ENCODE measurements around the gene F11R.
"Not testable (repeated sequence)": the region's sequence is repeated elsewhere in the genome, so short reads cannot be mapped to it uniquely, and the experiment has no call there.

F11R gene

GRCh38 chr1:160961419-160961818, 59.5 kb downstream of the F11R start:
- DNase-seq, result no peak

GRCh38 chr1:160956966-160957365, 64.0 kb downstream of the F11R start:
- no peak for DNase-seq

- no peak for DNase-seq
Measured at GRCh38 chr1:160954158-160955104, 66.5 kb downstream of the F11R start, which contains the start of gene ITLN2. Gene ITLN2 (minus strand): TSS chr1:160954809. CDS start chr1:160954741, 68 bp downstream.

GRCh38 chr1:160953030-160953429, 67.9 kb downstream of the F11R start:
- no peak for DNase-seq

- DNase-seq, result no peak
Measured at GRCh38 chr1:160952129-160952510, 68.8 kb downstream of the F11R start.

- DNase-seq, result peak; percentile 32
Measured at GRCh38 chr1:160951443-160952128, 69.4 kb downstream of the F11R start.

GRCh38 chr1:160950657-160951056, 70.3 kb downstream of the F11R start:
- DNase-seq, result no peak

GRCh38 chr1:160949881-160950280, 71.1 kb downstream of the F11R start:
- DNase-seq, result no peak

GRCh38 chr1:160949216-160949880, 71.6 kb downstream of the F11R start:
- peak; percentile 23 for DNase-seq

GRCh38 chr1:160947174-160947759, 73.7 kb downstream of the F11R start:
- DNase-seq, result not testable (repeated sequence)

- not testable (repeated sequence) for DNase-seq
Measured at GRCh38 chr1:160945881-160946280, 75.1 kb downstream of the F11R start.
